ENCODE results near the gene SPRING1.

DNA sequence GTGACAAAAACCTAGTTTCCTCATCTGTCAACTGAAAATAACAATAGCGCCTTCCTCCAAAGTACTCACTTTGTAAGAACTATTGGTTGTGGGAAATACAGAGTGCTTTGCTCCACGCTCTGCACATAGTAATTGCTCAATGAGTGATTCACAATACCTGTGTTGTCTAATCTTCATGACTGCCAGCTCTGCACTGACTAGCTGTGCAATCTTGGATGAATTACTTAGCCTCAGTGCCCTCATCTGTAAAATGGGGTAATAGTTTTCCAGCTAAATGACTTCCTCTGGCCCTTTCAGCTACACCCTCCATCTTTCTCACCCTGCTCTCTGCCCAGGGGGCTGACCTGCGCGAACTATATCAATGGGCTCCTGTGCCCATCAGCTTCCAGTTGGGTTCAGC, 43.1 kb upstream of the SPRING1 start:
- TF ChIP-seq, protein P1, sequence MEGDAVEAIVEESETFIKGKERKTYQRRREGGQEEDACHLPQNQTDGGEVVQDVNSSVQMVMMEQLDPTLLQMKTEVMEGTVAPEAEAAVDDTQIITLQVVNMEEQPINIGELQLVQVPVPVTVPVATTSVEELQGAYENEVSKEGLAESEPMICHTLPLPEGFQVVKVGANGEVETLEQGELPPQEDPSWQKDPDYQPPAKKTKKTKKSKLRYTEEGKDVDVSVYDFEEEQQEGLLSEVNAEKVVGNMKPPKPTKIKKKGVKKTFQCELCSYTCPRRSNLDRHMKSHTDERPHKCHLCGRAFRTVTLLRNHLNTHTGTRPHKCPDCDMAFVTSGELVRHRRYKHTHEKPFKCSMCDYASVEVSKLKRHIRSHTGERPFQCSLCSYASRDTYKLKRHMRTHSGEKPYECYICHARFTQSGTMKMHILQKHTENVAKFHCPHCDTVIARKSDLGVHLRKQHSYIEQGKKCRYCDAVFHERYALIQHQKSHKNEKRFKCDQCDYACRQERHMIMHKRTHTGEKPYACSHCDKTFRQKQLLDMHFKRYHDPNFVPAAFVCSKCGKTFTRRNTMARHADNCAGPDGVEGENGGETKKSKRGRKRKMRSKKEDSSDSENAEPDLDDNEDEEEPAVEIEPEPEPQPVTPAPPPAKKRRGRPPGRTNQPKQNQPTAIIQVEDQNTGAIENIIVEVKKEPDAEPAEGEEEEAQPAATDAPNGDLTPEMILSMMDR (conservative IDR thresholded peaks at IDR 0.05; ENCODE audit: low read depth, low read length), result no peak
- TF ChIP-seq RFX5 (IDR thresholded peaks at IDR 0.05; ENCODE audit: low read depth, low read length) (no peak), SMC3 (IDR thresholded peaks at IDR 0.05; ENCODE audit: low read depth, low read length) (no peak), POLR2A (IDR thresholded peaks at IDR 0.05; ENCODE audit: low read depth, low read length) (no peak), RCOR1 (IDR thresholded peaks at IDR 0.05; ENCODE audit: insufficient replicate concordance, low read length) (no peak), BHLHE40 (IDR thresholded peaks at IDR 0.05; ENCODE audit: low read depth, low read length) (no peak), NFE2L2 (IDR thresholded peaks at IDR 0.05; ENCODE audit: low read depth, low read length) (no peak), MAFK (IDR thresholded peaks at IDR 0.05; ENCODE audit: low read depth, low read length) (no peak), MXI1 (IDR thresholded peaks at IDR 0.05; ENCODE audit: borderline replicate concordance, low read depth, low read length) (no peak), CEBPB (IDR thresholded peaks at IDR 0.05; ENCODE audit: low read depth, low read length) (no peak)
- TF ChIP-seq, protein P2, sequence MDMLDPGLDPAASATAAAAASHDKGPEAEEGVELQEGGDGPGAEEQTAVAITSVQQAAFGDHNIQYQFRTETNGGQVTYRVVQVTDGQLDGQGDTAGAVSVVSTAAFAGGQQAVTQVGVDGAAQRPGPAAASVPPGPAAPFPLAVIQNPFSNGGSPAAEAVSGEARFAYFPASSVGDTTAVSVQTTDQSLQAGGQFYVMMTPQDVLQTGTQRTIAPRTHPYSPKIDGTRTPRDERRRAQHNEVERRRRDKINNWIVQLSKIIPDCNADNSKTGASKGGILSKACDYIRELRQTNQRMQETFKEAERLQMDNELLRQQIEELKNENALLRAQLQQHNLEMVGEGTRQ (IDR thresholded peaks at IDR 0.05; ENCODE audit: low read depth, low read length), result no peak
